A673 (cell line): ENCODE data around the gene PRR15L.

Experiments used
- CTCF ChIP-seq: fragments of 300-800, 200-600 bp; sonication (generic); conservative IDR thresholded peaks from 2 replicates; pipeline ENCODE4 v1.5.1; 2017; ENCODE audit warnings: low read depth, mild to moderate bottlenecking, antibody characterized with exemption, low read length, moderate library complexity, mixed read lengths
- EZH2 ChIP-seq: fragments of 200-600 bp; sonication (generic); IDR thresholded peaks from 2 replicates; pipeline ENCODE4 v1.6.1; 2017; ENCODE audit warnings: borderline replicate concordance, low read depth, mild to moderate bottlenecking, mixed read lengths, antibody characterized with exemption, low read length; ENCODE audit not compliant: poor library complexity, severe bottlenecking

- TF ChIP-seq CTCF (no peak), EZH2 (no peak)
Observed at GRCh38 chr17:47907932-47908562, 49.6 kb downstream of the PRR15L start.
